PC-3 (cell line): ENCODE data around the gene E2F2.

Experiments used
- EZH2 ChIP-seq: fragments of 300-600 bp; sonication (generic); IDR thresholded peaks from one replicate; pipeline ENCODE4 v1.6.1; 2017; ENCODE audit warnings: antibody characterized with exemption, mild to moderate bottlenecking, low read length; ENCODE audit not compliant: unreplicated experiment
- TF ChIP-seq, protein P1 (sequence below): fragments of 300-600 bp; sonication (generic); conservative IDR thresholded peaks from 2 replicates; pipeline ENCODE4 v1.5.1; 2017; ENCODE audit warnings: antibody characterized with exemption, low read depth, mild to moderate bottlenecking, low read length

DNA sequence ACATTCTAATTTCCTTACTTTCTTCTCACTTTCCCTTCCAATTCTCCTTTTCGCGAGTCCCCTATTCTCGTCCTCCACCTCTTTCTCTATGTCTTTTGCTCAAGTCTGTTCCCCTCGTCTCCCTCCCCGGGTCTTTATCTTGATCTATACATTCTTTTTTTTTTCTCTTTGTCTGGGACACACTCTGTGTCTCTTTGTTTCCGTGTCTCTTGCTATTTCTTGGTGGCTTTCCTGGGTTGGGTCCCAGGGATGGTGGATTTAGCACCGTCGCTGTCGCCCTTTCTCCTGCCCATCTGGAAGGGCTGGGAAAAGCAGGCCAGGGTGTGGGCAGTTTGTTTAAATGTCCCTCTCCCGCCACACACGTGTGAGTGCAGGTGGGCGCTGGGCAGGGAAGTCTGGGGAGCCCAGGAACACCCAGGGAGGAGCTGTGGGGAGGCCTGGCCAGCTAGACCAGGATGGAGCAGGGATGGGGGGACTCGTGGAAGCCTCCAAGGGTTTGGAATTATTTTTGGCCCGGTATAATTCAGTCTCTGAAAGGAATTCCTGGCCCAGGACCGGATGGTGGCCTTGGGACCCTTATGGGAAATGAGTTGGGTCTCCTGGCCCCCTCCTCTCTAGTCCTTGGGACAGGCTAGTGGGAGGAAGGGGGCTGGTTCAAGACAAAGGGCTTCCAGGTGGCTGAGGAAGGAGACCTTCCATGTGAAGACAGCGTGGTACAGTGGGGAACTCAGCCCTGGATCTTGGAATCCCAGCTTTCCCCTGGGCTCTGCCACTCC, 37.8 kb upstream of the E2F2 start:
- TF ChIP-seq, protein P1, sequence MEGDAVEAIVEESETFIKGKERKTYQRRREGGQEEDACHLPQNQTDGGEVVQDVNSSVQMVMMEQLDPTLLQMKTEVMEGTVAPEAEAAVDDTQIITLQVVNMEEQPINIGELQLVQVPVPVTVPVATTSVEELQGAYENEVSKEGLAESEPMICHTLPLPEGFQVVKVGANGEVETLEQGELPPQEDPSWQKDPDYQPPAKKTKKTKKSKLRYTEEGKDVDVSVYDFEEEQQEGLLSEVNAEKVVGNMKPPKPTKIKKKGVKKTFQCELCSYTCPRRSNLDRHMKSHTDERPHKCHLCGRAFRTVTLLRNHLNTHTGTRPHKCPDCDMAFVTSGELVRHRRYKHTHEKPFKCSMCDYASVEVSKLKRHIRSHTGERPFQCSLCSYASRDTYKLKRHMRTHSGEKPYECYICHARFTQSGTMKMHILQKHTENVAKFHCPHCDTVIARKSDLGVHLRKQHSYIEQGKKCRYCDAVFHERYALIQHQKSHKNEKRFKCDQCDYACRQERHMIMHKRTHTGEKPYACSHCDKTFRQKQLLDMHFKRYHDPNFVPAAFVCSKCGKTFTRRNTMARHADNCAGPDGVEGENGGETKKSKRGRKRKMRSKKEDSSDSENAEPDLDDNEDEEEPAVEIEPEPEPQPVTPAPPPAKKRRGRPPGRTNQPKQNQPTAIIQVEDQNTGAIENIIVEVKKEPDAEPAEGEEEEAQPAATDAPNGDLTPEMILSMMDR, result no peak
- no peak for TF ChIP-seq EZH2
